DMS53 treated with DMSO at 0.1 percent for 48 hours (cell line): ENCODE results near the gene MICU1.
"Not testable (repeated sequence)": the region's sequence is repeated elsewhere in the genome, so short reads cannot be mapped to it uniquely, and the experiment has no call there.

Experiments
- DNase-seq: peaks from one replicate; lab custom pipeline; 2025; ENCODE audit not compliant: unreplicated experiment; lab: John Stamatoyannopoulos, UW

Gene MICU1

DNA sequence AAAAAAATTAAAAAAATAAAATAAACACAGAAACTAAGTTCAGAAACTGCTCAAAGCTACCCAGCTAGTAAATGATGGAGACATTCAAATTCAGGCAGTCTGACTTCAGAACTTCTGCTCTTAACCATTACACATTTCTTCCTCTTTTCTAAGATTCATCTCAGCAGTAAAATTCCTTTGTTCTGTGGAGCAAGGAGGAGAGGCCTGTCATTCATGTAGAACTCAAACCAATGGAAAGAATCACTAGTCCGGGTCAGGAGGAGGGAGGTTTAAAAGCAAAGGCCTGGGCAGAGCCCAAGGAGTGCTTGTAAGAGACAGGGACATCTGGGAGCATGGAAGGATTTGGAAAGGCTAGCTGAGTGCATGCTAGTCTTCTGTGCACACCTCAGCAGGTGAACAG, 233.3 kb downstream of the MICU1 start:
- DNase-seq, result no peak

GRCh38 chr10:72390764-72391163, 235.1 kb downstream of the MICU1 start:
- no peak for DNase-seq

DNA sequence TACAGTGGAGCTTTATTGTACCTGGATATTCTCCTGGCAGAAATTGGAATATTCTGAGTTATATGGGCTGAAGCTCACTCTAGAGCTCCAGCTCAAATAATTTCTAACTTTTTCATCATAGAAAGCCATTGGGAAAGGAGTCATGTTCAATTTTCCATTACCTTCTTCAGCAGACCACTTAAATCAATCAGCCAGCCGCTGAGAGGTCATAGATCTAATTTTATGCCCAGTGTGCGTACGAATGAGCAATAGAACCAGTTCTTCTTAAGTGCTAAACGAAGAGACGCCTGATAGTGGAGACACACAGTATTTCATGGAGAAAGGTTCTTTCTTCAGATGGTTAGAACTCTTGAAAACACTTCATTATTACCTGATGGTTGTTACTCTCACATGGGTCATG, 236.2 kb downstream of the MICU1 start:
- DNase-seq, result no peak

DNA sequence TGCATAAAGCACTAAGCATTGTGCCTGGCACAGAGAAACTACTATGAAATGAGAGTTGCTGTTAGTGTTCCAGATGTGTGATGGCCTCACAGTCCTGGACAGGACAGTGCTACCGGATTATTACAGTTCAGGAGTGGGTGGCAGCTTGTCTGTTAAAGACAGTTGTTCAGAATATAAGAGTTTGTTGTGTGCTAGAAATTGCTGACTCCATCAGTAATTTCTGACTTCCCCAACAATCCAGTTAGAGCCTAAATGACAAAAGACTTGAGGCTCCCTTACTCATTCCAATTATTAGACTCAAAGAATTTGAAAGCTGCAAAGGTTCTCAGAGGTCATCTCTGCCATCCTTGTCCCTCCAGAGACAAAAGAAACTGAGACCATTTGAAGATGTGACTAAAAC, 236.9 kb downstream of the MICU1 start:
- DNase-seq, result no peak

GRCh38 chr10:72388062-72388461, 237.8 kb downstream of the MICU1 start:
- no peak for DNase-seq

- no peak for DNase-seq
Observed at GRCh38 chr10:72386916-72387586, 238.8 kb downstream of the MICU1 start.

DNA sequence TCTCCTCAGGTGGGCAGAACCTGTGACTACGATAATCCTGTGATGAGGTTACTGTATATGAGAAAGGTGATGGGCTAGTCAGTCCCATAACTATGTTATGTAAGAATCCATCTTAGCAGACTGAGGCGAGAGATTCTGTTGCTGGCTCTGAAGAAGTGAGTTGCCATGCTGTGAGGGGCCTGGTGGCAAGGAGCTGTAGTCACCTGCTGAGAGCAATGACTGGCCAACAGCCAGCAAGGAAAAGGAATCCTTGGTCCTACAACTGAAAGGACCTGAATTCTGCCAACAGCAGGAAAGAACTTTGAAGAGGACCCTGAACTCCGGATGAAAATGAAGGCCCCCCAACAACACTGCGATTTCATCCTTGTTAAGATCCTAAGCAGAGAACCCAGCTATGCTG, 240.2 kb downstream of the MICU1 start:
- DNase-seq, result no peak

- not testable (repeated sequence) for DNase-seq
Observed at GRCh38 chr10:72384982-72385381, 240.9 kb downstream of the MICU1 start.

- DNase-seq, result no peak
Observed at GRCh38 chr10:72379776-72380175, 246.1 kb downstream of the MICU1 start.

GRCh38 chr10:72379062-72379461, 246.8 kb downstream of the MICU1 start:
- no peak for DNase-seq

DNA sequence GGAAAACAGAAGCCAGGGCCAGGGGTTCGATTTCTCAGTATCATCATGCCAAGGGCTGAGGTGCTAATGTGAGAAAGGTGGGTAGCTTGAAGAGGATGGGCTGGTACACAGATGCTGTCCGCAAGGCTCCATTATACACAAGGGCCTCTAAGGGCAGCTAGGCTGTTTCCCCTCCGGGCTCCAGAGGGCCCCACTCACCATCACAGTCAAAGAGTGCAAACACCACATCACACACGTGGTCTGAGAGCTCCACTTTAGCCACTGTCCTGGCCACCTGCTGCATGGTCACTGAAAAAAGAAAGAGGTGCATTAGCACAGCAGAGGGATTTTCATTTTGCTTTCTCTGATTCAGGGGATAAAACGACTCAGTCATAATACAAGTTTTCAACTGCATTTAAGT, 250.3 kb downstream of the MICU1 start:
- DNase-seq, result no peak

DNA sequence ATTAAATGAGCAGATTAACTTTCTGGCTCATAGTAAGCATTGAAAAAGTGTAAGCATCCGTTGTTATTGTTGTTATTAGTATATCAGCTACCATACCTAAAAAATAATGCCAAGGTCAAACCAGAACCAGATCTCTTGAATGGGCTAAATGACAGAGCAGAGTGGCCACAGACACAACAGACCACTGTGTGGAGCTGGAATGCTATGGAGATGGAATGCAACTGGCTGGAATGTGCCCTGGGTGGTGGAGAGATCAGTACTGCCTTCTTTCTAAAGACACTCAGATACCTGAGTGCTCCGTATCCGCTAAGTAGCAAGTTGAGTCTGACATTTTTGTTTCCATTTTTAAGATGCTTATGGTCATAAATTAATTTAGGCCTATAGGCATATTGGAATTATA, 250.7 kb downstream of the MICU1 start:
- DNase-seq, result no peak

GRCh38 chr10:72370201-72370722, 255.6 kb downstream of the MICU1 start:
- DNase-seq, result no peak

DNA sequence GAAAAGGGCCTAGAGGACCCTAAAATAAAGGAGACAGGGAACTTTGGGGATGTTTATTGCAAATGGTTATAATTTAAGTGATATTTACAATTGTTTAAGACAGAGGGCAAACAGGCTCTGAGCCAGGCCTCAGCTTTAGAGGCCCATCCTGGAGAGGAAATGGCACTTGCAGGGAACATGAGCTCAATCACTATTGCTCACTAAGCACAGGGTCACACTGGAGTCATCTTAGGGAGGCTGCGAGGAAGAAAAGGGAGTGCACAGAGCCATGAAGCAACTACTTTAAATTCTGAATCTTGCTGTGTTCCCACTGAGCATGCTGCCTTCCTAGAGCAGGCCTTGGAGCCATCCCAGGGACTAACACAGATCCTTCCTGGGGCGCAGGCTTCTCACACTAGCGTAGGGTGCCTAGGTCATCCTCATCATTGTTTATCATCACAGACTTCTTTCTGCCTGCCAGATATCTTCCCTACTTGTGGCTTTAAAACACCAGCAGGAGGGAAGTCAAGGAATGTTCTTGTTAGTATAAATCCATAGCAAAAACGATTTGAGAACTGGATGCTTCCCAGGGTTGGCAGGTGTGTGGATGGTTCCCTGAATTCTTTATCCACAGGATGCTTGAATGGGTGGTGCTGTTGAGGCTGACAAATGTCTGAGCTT, 258.4 kb downstream of the MICU1 start:
- no peak for DNase-seq

DNA sequence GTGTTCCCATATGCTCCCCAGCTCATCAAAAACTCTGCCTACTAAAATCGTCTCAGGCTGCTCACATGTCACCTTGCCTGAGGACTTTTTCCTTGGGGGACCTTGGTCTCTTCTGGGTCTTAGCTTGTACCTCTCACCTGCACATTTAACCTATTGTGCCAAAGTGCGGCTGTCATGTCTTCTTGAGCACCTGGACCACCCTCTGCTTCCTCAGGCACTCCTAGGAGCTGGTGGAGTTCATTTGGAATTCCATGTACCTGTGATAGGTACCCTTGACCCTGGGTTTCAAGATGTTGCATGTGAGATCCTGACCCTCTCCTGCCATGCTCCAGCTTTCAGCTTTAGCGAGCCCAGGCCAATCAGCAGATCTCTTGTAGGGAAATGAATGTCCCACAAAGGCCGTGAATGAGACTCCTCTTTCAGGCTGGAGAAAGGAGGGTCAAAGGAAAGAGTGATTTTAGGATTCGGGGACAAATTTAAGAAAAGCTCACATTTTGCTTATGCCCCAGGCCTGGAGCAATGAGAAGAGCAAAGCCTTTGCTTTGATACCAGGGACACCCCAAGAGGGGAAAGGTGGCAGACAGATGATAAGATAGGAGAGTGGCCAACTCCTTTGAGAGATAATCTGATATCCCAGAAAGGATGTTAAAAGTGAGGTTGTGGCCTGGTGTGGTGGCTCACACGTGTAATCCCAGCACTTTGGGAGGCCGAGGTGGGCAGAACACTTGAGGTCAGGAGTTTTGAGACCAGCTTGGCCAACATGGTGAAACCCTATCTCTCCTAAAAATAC, 260.6 kb downstream of the MICU1 start:
- no peak for DNase-seq

GRCh38 chr10:72364239-72364777, 261.6 kb downstream of the MICU1 start:
- DNase-seq, result peak; percentile 87

- no peak for DNase-seq
Observed at GRCh38 chr10:72356987-72357386, 268.9 kb downstream of the MICU1 start.

DNA sequence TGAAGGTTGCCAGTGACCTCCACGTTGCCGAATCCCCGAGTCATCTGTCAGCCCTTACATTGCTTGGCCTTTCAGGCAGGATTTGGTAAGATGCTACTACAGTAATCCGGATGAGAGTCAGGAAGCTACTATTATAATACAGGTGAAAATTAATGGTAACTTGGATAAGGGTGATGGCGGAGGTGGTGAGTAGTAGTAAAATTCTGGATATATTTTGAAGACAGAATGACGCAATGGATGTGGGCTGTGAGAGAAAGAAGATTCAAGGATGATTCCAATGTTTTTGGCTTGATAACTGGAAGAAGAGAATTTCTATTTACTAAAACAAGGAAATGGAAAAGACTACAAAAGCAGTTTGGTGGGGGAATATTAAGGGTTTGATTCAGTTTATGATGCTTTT, 269.8 kb downstream of the MICU1 start:
- no peak for DNase-seq

- DNase-seq, result no peak
Observed at GRCh38 chr10:72355214-72355555, 270.7 kb downstream of the MICU1 start.

DNA sequence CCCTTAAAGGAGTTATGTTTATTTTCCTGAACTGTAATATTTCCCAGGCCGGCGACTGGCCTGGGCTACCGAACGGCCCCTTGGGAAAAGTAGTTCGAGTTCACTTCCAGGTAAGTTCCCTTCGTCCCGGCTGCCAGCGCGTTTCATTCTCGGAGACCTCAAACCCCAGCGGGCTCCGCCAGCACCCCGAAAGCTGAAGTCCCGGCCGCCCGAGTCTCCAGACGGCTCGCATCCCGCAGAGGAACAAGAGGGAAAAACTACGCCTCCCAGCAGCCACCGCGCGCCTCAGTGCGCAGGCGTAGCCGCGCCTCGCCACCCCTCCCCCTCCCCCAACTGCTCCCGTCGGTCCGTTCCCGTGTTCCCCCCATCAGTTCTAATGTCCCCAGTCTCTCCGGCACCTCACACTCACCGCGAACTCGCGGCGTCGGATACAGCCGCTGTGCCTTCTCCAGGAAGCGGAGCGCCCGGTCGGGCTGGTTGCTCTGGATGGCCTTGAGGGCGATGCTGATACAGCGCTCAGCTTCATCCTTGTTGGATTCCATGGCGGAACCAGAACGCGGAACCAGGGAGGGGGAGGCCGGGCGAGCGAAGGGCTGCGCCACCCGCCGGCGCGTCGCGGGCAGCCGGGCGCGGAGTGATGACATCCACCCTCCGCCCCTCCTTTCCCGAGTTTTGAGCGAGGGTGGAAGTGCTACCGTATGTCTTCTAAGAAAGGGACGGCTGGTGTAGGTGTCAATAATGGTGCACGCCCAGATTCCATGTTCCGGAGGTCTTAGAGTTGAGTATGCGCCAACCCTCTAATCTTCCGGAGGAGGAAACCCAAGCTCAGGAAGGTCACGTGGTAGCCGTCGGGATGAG, 271.3 kb downstream of the MICU1 start, which contains the start of gene DNAJB12:
TSS of gene DNAJB12 (minus strand) at position 564 of the 858 bp plus-strand sequence. CDS start at position 542, 22 bp downstream.
- DNase-seq, result peak; percentile 90

GRCh38 chr10:72353965-72354355, 271.9 kb downstream of the MICU1 start:
- DNase-seq, result no peak
